ENCODE results near the gene ZNF280D.

The ZNF280D gene

DNA sequence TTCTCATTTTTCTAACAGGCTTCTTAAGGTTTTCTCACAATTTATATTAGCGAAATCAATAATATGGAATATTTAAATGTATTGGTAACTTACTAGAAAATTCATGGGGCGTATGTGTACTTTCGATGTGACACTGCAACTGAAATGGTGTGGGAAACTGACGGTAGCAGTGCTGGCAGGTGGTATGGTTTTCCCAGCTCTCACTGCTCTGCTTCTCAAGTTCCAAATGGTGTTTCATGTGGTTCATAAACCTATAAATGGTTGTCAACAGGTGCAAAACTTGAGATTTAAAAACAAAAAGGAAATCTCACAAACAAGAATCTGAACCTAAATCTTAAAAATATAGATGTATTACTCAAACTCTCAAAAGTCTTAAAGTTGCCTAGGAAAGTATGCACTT lies 54.7 kb downstream of the ZNF280D start:
- TF ChIP-seq, protein P1, sequence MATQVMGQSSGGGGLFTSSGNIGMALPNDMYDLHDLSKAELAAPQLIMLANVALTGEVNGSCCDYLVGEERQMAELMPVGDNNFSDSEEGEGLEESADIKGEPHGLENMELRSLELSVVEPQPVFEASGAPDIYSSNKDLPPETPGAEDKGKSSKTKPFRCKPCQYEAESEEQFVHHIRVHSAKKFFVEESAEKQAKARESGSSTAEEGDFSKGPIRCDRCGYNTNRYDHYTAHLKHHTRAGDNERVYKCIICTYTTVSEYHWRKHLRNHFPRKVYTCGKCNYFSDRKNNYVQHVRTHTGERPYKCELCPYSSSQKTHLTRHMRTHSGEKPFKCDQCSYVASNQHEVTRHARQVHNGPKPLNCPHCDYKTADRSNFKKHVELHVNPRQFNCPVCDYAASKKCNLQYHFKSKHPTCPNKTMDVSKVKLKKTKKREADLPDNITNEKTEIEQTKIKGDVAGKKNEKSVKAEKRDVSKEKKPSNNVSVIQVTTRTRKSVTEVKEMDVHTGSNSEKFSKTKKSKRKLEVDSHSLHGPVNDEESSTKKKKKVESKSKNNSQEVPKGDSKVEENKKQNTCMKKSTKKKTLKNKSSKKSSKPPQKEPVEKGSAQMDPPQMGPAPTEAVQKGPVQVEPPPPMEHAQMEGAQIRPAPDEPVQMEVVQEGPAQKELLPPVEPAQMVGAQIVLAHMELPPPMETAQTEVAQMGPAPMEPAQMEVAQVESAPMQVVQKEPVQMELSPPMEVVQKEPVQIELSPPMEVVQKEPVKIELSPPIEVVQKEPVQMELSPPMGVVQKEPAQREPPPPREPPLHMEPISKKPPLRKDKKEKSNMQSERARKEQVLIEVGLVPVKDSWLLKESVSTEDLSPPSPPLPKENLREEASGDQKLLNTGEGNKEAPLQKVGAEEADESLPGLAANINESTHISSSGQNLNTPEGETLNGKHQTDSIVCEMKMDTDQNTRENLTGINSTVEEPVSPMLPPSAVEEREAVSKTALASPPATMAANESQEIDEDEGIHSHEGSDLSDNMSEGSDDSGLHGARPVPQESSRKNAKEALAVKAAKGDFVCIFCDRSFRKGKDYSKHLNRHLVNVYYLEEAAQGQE (IDR thresholded peaks at IDR 0.05; ENCODE audit: insufficient read depth in 1 of 2, low read depth in 2 of 2, low read length in 2 of 2): no peak
- TF ChIP-seq POLR2AphosphoS5 (IDR thresholded peaks at IDR 0.05; ENCODE audit: low read depth, low read length) (no peak), FOXP2 (optimal IDR thresholded peaks at IDR 0.05; ENCODE audit: borderline replicate concordance, extremely low read depth, extremely low read length, insufficient read depth) (no peak), TAF1 (IDR thresholded peaks at IDR 0.05; ENCODE audit: borderline replicate concordance, insufficient read depth, low read length) (no peak), SIN3A (IDR thresholded peaks at IDR 0.05; ENCODE audit: borderline replicate concordance, insufficient read depth, low read length) (no peak)

DNA sequence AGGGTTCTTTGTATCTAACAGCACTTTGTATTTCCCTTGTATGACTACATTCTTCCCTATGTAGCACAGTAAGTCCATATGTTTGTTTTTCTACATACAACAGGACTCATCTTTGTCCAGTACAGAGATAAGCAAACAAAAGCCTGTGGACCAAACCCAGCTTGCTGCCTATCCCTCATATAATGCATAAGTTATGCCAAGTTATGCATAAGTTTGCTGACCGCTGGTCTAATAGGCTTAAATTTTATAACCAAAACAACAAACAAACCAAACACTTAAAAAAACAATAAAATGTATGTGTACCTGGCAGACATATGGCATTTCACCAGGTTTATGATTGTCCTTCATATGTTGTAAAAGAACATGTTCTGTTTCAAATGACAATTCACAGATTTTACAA lies 56.0 kb downstream of the ZNF280D start:
- TF ChIP-seq TAF1 (IDR thresholded peaks at IDR 0.05; ENCODE audit: borderline replicate concordance, insufficient read depth, low read length) (no peak), SIN3A (IDR thresholded peaks at IDR 0.05; ENCODE audit: borderline replicate concordance, insufficient read depth, low read length) (no peak), POLR2AphosphoS5 (IDR thresholded peaks at IDR 0.05; ENCODE audit: low read depth, low read length) (no peak), FOXP2 (optimal IDR thresholded peaks at IDR 0.05; ENCODE audit: borderline replicate concordance, extremely low read depth, extremely low read length, insufficient read depth) (no peak)
- TF ChIP-seq, protein P1 (IDR thresholded peaks at IDR 0.05; ENCODE audit: insufficient read depth in 1 of 2, low read depth in 2 of 2, low read length in 2 of 2): no peak

DNA sequence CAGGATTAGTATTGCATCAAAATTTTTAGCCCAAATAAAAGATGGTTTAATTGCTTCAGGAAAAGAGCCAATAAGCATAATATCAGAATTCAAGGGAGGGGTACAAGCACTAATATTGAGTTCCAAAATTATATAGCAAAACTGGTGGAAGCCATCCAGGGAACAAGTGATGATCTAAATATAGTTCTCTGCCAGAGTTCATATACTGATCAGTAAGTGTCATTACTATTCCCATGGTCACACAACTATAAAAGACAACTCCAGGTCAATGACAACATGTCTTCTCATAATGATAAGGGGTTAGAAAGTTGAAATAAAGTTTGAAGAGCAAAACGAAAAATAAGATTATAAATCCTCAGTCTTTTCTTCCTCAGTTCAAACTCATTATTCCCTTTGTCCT lies 57.4 kb downstream of the ZNF280D start:
- TF ChIP-seq POLR2AphosphoS5 (IDR thresholded peaks at IDR 0.05; ENCODE audit: low read depth, low read length) (no peak), FOXP2 (optimal IDR thresholded peaks at IDR 0.05; ENCODE audit: borderline replicate concordance, extremely low read depth, extremely low read length, insufficient read depth) (no peak), SIN3A (IDR thresholded peaks at IDR 0.05; ENCODE audit: borderline replicate concordance, insufficient read depth, low read length) (no peak), TAF1 (IDR thresholded peaks at IDR 0.05; ENCODE audit: borderline replicate concordance, insufficient read depth, low read length) (no peak)
- TF ChIP-seq, protein P1 (IDR thresholded peaks at IDR 0.05; ENCODE audit: insufficient read depth in 1 of 2, low read depth in 2 of 2, low read length in 2 of 2): no peak

DNA sequence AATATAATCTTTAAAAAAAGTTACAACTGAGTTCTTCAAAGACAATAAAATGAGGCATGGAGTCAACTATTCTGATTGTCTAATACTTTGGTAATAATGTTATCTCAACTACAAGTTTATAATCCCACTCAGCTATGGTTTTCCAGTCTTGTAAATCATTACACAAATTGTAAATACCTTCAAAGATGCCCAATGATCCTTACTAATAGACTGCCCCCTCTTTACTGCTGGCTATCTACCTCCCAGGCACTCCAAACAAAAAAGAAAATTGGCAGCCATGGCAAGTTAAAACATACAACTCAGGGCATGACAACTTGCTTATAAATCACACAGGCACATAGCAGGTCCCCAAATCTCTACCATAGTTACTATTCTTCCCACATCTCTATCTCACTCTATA lies 58.5 kb downstream of the ZNF280D start:
- TF ChIP-seq POLR2AphosphoS5 (IDR thresholded peaks at IDR 0.05; ENCODE audit: low read depth, low read length) (no peak), TAF1 (IDR thresholded peaks at IDR 0.05; ENCODE audit: borderline replicate concordance, insufficient read depth, low read length) (no peak), FOXP2 (optimal IDR thresholded peaks at IDR 0.05; ENCODE audit: borderline replicate concordance, extremely low read depth, extremely low read length, insufficient read depth) (no peak), SIN3A (IDR thresholded peaks at IDR 0.05; ENCODE audit: borderline replicate concordance, insufficient read depth, low read length) (no peak)
- TF ChIP-seq, protein P1 (IDR thresholded peaks at IDR 0.05; ENCODE audit: insufficient read depth in 1 of 2, low read depth in 2 of 2, low read length in 2 of 2): no peak

DNA sequence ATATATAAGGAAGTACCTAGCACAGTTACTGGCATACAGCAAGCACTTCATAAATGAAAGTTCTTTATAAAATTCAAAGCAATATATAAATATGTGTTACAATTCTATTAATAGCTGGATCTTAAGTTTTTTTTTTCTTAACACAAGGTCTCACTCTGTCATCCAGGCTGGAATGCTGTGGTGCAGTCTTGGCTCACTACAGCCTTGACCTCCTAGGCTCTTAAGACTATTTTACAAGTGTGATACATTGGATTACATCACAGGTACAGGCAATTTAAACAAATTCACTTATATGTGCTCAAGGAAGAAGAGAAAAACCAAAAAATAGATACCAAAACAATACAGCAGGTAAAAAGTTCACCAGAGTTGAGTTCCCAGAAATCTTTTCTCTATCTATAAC lies 60.6 kb downstream of the ZNF280D start:
- TF ChIP-seq TAF1 (IDR thresholded peaks at IDR 0.05; ENCODE audit: borderline replicate concordance, insufficient read depth, low read length): no peak
- TF ChIP-seq, protein P1 (IDR thresholded peaks at IDR 0.05; ENCODE audit: insufficient read depth in 1 of 2, low read depth in 2 of 2, low read length in 2 of 2): no peak
- TF ChIP-seq FOXP2 (optimal IDR thresholded peaks at IDR 0.05; ENCODE audit: borderline replicate concordance, extremely low read depth, extremely low read length, insufficient read depth): no peak
- no peak for TF ChIP-seq SIN3A (IDR thresholded peaks at IDR 0.05; ENCODE audit: borderline replicate concordance, insufficient read depth, low read length)
- TF ChIP-seq POLR2AphosphoS5 (IDR thresholded peaks at IDR 0.05; ENCODE audit: low read depth, low read length): no peak
